Fibroblast of mammary gland (primary cell): ENCODE data around the gene NFE2.
A peak's percentile ranks its signal among the peaks of the same experiment; 100 is the strongest.

Experiments
- DNase-seq: peaks from one replicate; pipeline ENCODE4 v3.0.0-alpha.2; 2010; ENCODE audit warnings: low read depth
- H3K4me3 ChIP-seq: 2 replicates; pipeline ENCODE4 v1.5.1; 2011; ENCODE audit warnings: low read depth, mild to moderate bottlenecking, low read length, moderate library complexity; ENCODE audit not compliant: control insufficient read depth
- TF ChIP-seq, protein P1 (sequence below): conservative IDR thresholded peaks from 2 replicates; pipeline ENCODE4 v1.5.1; 2011; ENCODE audit warnings: low read depth, low read length, inconsistent platforms; ENCODE audit not compliant: control insufficient read depth, insufficient read depth

The NFE2 gene

GRCh38 chr12:54296393-54297099 lies 4.3 kb downstream of the NFE2 start:
- no peak for DNase-seq
- TF ChIP-seq, protein P1, sequence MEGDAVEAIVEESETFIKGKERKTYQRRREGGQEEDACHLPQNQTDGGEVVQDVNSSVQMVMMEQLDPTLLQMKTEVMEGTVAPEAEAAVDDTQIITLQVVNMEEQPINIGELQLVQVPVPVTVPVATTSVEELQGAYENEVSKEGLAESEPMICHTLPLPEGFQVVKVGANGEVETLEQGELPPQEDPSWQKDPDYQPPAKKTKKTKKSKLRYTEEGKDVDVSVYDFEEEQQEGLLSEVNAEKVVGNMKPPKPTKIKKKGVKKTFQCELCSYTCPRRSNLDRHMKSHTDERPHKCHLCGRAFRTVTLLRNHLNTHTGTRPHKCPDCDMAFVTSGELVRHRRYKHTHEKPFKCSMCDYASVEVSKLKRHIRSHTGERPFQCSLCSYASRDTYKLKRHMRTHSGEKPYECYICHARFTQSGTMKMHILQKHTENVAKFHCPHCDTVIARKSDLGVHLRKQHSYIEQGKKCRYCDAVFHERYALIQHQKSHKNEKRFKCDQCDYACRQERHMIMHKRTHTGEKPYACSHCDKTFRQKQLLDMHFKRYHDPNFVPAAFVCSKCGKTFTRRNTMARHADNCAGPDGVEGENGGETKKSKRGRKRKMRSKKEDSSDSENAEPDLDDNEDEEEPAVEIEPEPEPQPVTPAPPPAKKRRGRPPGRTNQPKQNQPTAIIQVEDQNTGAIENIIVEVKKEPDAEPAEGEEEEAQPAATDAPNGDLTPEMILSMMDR = no peak
- no peak overlapping the region for H3K4me3 ChIP-seq

- TF ChIP-seq, protein P1 = no peak
- no peak overlapping the region for H3K4me3 ChIP-seq
- no peak for DNase-seq
These were observed 5.8 kb downstream of the NFE2 start for GRCh38 chr12:54294953-54295566.

- no peak overlapping the region for H3K4me3 ChIP-seq
- peak; percentile 44 for DNase-seq
- TF ChIP-seq, protein P1 = peak; percentile 91
These were observed 6.5 kb downstream of the NFE2 start for GRCh38 chr12:54294152-54294952.

DNA sequence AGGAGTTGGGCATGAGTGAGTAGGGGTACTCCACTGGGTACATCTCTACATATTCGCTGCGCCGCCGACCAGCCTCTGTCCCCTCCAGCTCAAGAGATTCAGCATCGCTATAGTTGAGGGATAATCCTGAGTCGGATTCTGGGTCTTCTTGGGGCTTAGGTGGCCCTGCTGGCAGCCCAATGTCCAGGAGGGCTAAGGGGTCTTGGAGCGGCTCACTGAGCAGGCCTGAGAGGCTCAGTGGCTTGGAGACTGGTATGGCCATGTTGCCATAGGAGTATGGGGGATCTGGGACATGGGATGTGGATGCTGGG lies 7.9 kb downstream of the NFE2 start:
- DNase-seq = no peak
- H3K4me3 ChIP-seq = no peak overlapping the region
- TF ChIP-seq, protein P1 = no peak

DNA sequence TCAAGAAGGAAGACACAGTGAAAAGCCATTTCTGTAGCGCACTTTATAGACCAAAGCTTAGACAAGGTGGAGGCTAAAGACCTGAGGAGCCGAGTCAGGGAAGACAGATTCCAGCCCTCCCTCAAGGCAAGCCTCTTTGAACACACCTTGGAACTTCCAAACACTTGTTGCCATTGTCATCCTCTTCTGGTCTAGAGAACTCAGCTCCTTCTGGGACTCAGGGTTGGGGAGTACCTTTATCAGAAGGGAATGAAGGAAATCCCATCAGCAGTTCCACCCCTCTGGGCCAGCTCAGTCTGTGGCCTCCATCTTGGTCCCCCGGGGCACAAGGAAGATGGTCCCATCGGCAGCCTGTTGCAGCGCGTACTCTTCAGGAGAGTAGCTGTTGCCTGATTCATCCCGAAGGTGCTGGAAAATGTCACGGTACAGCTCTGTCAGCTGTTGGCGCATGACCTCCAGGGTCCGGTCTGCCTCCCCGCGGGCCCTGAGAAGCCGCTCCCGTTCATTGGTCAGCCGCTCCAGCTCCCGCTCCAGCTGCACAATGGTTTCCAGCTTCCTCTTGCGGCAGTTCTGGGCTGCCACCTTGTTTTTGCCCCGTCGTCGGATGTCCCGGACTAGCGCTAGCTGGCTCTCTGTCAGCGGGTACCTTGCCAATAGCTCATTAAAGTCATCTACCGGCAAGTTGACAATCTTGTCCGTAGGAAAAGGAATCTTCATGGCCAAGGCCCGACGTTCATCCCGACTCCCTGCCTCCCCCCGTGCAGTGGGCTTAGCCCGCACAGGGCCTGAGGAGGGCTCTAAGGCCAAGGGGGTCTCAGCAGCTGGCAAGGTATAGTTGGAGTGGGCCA lies 8.5 kb downstream of the NFE2 start:
- no peak for DNase-seq
- TF ChIP-seq, protein P1 = no peak
- H3K4me3 ChIP-seq = no peak overlapping the region

DNA sequence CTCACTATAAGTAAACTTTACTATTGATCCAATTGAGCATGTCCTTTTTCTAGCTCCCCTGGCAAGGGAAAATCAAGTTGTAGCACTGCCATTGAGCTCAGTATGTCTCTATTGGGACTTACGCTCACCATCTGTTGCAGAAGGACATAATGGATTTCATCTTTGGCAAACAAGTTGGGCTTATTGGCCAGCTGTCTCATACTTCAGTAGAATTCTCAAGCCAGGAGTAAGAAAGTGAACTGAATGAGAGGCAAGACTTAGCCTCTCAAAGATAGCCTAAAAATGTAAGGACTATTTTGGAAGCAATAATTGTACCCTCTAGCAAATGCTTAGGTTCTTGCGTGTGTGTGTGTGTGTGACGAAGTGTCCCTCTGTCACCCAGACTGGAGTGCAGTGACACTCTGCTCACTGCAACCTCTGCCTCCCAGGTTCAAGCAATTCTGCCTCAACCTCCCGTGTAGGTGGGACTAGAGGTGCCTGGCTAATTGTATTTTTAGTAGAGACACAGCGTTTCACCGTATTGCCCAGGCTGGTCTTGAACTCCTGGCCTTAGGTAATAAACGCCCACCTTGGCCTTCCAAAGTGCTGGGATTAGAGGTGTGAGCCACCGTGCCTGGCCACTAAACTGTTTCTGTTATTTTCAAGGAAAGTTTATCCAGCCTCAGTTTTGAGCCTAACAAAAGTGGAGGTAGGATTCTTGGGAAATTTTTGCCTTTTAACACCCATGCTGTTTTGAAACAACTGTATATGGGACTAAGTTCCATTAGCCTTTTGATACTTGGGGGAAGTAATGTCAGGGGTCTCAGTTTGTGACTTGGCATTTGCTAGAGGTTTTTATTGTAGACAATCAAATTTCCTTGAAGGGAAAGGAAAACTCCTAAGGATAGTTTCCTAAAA lies 13.3 kb downstream of the NFE2 start:
- TF ChIP-seq, protein P1 = no peak
- no peak for DNase-seq
- no peak overlapping the region for H3K4me3 ChIP-seq
